ENCODE measurements around the gene AFM.

AFM gene

DNA sequence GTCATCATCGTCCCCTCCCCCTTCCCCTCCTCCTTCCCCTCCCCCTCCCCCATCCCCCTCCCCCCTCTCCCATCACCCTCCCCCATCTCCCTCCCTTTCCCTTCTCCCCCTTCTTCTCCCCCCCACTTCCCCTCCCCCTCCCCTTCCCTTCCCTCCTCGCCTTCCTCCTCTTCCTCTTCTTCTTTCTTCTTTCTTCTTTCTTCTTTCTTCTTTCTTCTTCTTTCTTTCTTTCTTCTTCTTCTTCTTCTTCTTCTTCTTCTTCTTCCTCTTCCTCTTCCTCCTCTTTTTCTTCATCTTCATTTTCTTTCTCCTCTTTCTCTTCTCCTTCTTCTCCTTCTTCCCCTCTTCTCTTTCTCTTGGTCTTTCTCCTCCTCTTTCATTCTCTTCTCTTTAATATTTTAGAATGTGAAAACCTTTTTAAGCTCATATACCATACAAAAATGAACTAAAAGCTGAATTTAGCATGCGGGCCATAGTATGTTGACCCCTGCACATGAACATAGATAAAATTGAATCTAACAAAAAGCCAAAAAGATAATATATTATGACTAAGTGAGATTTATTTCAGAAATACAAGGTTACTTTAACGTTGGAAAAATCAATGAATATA lies 20.5 kb upstream of the AFM start:
- H3K27me3 ChIP-seq (ENCODE audit: control insufficient read depth, insufficient read depth, low read length) = no peaks in the 10 kb centered on the region
- no peak overlapping the region for H3K27ac ChIP-seq (ENCODE audit: low read length)
- no peak for DNase-seq (ENCODE audit: low read depth, low spot score)
- no peaks in the 10 kb centered on the region for H3K36me3 ChIP-seq (ENCODE audit: control insufficient read depth, insufficient read depth, low read length)
- H3K4me1 ChIP-seq (ENCODE audit: control insufficient read depth, insufficient read depth, low read length) = no peaks in the 10 kb centered on the region
- no peak overlapping the region for H3K4me3 ChIP-seq (ENCODE audit: low read length)
- WGBS (ENCODE audit: insufficient coverage, insufficient read length) = 83% methylated on average over 1 of the region's 4 CpGs
- H3K9me3 ChIP-seq (ENCODE audit: control insufficient read depth, insufficient read depth, low read length) = no peaks in the 10 kb centered on the region

- no peak for DNase-seq (ENCODE audit: low read depth, low spot score)
- Histone ChIP-seq H3K4me3 (ENCODE audit: low read length) (no peak overlapping the region), H3K36me3 (ENCODE audit: control insufficient read depth, insufficient read depth, low read length) (no peaks in the 10 kb centered on the region), H3K27me3 (ENCODE audit: control insufficient read depth, insufficient read depth, low read length) (no peaks in the 10 kb centered on the region), H3K27ac (ENCODE audit: low read length) (no peak overlapping the region), H3K9me3 (ENCODE audit: control insufficient read depth, insufficient read depth, low read length) (no peaks in the 10 kb centered on the region), H3K4me1 (ENCODE audit: control insufficient read depth, insufficient read depth, low read length) (no peaks in the 10 kb centered on the region)
- WGBS (ENCODE audit: insufficient coverage, insufficient read length) = no CpG with 5 or more reads among the region's 3 CpGs
Observed at GRCh38 chr4:73468170-73468569, 13.4 kb upstream of the AFM start.

GRCh38 chr4:73470728-73471127 lies 10.8 kb upstream of the AFM start:
- no peak overlapping the region for H3K27ac ChIP-seq (ENCODE audit: low read length)
- no peak overlapping the region for H3K4me3 ChIP-seq (ENCODE audit: low read length)
- no peak for DNase-seq (ENCODE audit: low read depth, low spot score)
- no peaks in the 10 kb centered on the region for H3K36me3 ChIP-seq (ENCODE audit: control insufficient read depth, insufficient read depth, low read length)
- peaks cover 1% of the 10 kb centered on the region; the same call in 1 of the 2 replicates for H3K9me3 ChIP-seq (ENCODE audit: control insufficient read depth, insufficient read depth, low read length)
- H3K4me1 ChIP-seq (ENCODE audit: control insufficient read depth, insufficient read depth, low read length) = no peaks in the 10 kb centered on the region
- whole genome bisulfite sequencing (ENCODE audit: insufficient coverage, insufficient read length) = no CpG with 5 or more reads among the region's 1 CpG
- no peaks in the 10 kb centered on the region for H3K27me3 ChIP-seq (ENCODE audit: control insufficient read depth, insufficient read depth, low read length)

DNA sequence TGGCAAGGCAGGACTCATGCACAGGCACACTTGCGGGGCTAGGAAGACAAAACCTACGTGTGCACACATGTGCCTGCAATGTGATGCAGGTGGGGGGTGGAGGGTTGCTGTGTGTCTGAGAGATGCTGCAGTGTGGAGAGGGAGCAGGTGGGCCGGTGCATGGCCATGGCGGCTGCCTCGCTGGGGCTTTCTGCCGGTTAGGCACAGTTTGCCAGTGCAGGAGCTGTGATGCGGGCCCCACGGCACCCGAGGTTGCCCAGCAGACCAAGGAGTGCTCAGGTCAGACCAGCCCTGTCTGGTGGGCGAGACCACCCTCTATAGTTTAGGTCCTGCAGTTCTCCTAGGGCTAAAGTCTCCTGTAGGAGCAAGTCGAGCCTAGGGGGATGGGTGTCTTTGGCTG lies 4.4 kb upstream of the AFM start:
- H3K4me3 ChIP-seq (ENCODE audit: low read length) = no peak overlapping the region
- no peak for DNase-seq (ENCODE audit: low read depth, low spot score)
- WGBS (ENCODE audit: insufficient coverage, insufficient read length) = no CpG with 5 or more reads among the region's 11 CpGs
- no peaks in the 10 kb centered on the region for H3K36me3 ChIP-seq (ENCODE audit: control insufficient read depth, insufficient read depth, low read length)
- H3K4me1 ChIP-seq (ENCODE audit: control insufficient read depth, insufficient read depth, low read length) = no peaks in the 10 kb centered on the region
- peaks cover 1% of the 10 kb centered on the region; the same call in 1 of the 2 replicates for H3K9me3 ChIP-seq (ENCODE audit: control insufficient read depth, insufficient read depth, low read length)
- H3K27ac ChIP-seq (ENCODE audit: low read length) = no peak overlapping the region
- H3K27me3 ChIP-seq (ENCODE audit: control insufficient read depth, insufficient read depth, low read length) = no peaks in the 10 kb centered on the region

DNA sequence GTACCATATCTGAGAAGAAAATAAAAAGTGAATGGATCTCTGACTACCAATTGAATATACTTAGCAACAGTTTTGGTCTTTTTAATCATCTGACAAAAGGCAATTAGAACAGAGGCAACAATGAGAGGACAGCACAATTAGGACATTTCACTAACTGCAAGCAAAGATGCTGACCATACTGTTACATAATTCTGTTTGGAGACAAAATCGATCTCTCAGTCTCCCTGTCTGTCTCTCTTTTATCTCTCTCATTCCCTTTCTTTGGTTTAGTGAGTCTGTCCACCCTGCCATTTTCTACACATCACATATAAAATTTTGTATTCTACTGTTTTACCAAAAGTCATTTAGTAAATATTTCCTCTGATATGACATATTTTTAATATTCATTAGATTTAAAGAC lies 2.2 kb upstream of the AFM start:
- no peaks in the 10 kb centered on the region for H3K27me3 ChIP-seq (ENCODE audit: control insufficient read depth, insufficient read depth, low read length)
- H3K4me3 ChIP-seq (ENCODE audit: low read length) = no peak overlapping the region
- DNase-seq (ENCODE audit: low read depth, low spot score) = no peak
- no peak overlapping the region for H3K27ac ChIP-seq (ENCODE audit: low read length)
- no peaks in the 10 kb centered on the region for H3K4me1 ChIP-seq (ENCODE audit: control insufficient read depth, insufficient read depth, low read length)
- H3K36me3 ChIP-seq (ENCODE audit: control insufficient read depth, insufficient read depth, low read length) = no peaks in the 10 kb centered on the region
- no CpG with 5 or more reads among the region's 1 CpG for whole genome bisulfite sequencing (ENCODE audit: insufficient coverage, insufficient read length)
- H3K9me3 ChIP-seq (ENCODE audit: control insufficient read depth, insufficient read depth, low read length) = peaks cover 1% of the 10 kb centered on the region; the same call in 1 of the 2 replicates

DNA sequence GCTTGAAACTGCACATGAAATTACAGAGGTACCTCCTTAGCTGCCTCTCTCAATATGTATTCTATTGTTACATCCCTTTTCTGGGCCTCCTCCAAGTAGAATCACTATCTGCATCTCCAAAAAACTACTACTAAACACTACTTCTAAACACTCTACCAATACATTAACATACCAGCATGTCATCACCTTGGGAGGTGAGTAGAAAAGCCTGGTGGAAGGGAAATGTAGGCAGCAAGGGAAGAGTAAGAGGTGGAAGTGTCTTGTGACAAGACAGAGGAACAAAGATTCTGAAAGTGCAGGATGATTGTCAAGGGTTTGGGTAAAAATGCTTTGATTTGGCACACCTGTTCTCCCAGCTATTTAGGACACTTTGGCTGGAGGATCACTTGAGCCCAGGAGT lies 3.5 kb downstream of the AFM start:
- Histone ChIP-seq H3K4me1 (ENCODE audit: control insufficient read depth, insufficient read depth, low read length) (no peaks in the 10 kb centered on the region), H3K4me3 (ENCODE audit: low read length) (no peak overlapping the region), H3K9me3 (ENCODE audit: control insufficient read depth, insufficient read depth, low read length) (no peaks in the 10 kb centered on the region), H3K27me3 (ENCODE audit: control insufficient read depth, insufficient read depth, low read length) (no peaks in the 10 kb centered on the region), H3K27ac (ENCODE audit: low read length) (no peak overlapping the region), H3K36me3 (ENCODE audit: control insufficient read depth, insufficient read depth, low read length) (no peaks in the 10 kb centered on the region)
- DNase-seq (ENCODE audit: low read depth, low spot score) = no peak

GRCh38 chr4:73485596-73485995 lies 4.1 kb downstream of the AFM start:
- Histone ChIP-seq H3K4me3 (ENCODE audit: low read length) (no peak overlapping the region), H3K27me3 (ENCODE audit: control insufficient read depth, insufficient read depth, low read length) (no peaks in the 10 kb centered on the region), H3K36me3 (ENCODE audit: control insufficient read depth, insufficient read depth, low read length) (no peaks in the 10 kb centered on the region), H3K4me1 (ENCODE audit: control insufficient read depth, insufficient read depth, low read length) (no peaks in the 10 kb centered on the region), H3K9me3 (ENCODE audit: control insufficient read depth, insufficient read depth, low read length) (no peaks in the 10 kb centered on the region), H3K27ac (ENCODE audit: low read length) (no peak overlapping the region)
- DNase-seq (ENCODE audit: low read depth, low spot score) = no peak

- no peaks in the 10 kb centered on the region for H3K9me3 ChIP-seq (ENCODE audit: control insufficient read depth, insufficient read depth, low read length)
- H3K4me3 ChIP-seq (ENCODE audit: low read length) = no peak overlapping the region
- no peaks in the 10 kb centered on the region for H3K4me1 ChIP-seq (ENCODE audit: control insufficient read depth, insufficient read depth, low read length)
- WGBS (ENCODE audit: insufficient coverage, insufficient read length) = no CpG with 5 or more reads among the region's 1 CpG
- no peak overlapping the region for H3K27ac ChIP-seq (ENCODE audit: low read length)
- DNase-seq (ENCODE audit: low read depth, low spot score) = no peak
- no peaks in the 10 kb centered on the region for H3K36me3 ChIP-seq (ENCODE audit: control insufficient read depth, insufficient read depth, low read length)
- no peaks in the 10 kb centered on the region for H3K27me3 ChIP-seq (ENCODE audit: control insufficient read depth, insufficient read depth, low read length)
Observed at GRCh38 chr4:73486497-73486896, 5.0 kb downstream of the AFM start.

DNA sequence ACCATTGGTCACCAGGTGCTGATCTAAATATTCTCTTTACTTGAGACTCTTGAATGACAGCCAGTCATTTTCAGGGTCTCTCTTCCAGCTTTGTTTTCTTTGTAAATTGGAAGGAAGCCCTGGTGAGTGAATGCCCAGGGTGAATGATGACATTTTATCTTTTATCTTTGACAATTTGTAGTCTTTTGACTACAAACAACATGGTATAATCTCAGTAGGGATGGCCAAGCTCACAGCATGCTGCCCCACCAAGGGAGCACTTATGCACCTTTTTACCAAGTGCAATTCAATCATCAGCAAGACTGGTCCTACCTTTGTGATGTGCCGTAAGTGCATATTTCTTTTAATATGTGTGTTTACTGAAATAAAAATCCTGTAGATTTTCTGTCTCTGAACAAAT lies 5.7 kb downstream of the AFM start:
- Histone ChIP-seq H3K4me3 (ENCODE audit: low read length) (no peak overlapping the region), H3K27ac (ENCODE audit: low read length) (no peak overlapping the region), H3K36me3 (ENCODE audit: control insufficient read depth, insufficient read depth, low read length) (no peaks in the 10 kb centered on the region), H3K27me3 (ENCODE audit: control insufficient read depth, insufficient read depth, low read length) (no peaks in the 10 kb centered on the region), H3K4me1 (ENCODE audit: control insufficient read depth, insufficient read depth, low read length) (no peaks in the 10 kb centered on the region), H3K9me3 (ENCODE audit: control insufficient read depth, insufficient read depth, low read length) (no peaks in the 10 kb centered on the region)
- DNase-seq (ENCODE audit: low read depth, low spot score) = no peak
- no CpG with 5 or more reads among the region's 1 CpG for WGBS (ENCODE audit: insufficient coverage, insufficient read length)

DNA sequence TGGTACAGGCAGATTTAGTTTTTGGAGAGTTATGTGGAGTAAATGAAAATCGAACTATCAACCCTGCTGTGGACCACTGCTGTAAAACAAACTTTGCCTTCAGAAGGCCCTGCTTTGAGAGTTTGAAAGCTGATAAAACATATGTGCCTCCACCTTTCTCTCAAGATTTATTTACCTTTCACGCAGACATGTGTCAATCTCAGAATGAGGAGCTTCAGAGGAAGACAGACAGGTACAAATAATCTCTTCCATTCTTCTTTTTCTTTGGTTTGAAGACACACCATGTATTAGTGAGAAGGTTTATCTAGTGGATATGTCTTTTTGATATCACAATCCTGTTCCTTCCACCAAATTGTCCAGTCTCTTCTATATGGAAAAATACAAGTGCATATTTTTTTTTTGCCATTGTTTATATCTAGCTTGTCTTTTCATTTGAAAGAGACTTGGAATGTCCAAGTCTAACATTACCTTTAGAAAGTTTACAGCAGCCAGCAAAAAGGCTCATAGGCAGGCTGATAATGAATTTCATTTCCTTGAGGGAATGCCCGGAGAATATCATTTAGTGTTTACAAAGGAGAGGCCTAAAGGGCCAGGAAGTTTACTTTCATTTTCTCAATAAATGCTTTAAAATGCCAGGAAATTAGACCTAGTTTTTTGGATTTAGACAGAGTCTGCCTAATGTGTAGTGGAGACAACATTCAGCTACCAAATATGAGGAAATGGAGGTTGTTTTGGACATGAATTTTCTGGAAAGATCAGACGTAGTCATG lies 18.6 kb downstream of the AFM start:
- Histone ChIP-seq H3K9me3 (ENCODE audit: control insufficient read depth, insufficient read depth, low read length) (no peaks in the 10 kb centered on the region), H3K36me3 (ENCODE audit: control insufficient read depth, insufficient read depth, low read length) (no peaks in the 10 kb centered on the region), H3K4me3 (ENCODE audit: low read length) (no peak overlapping the region), H3K27ac (ENCODE audit: low read length) (no peak overlapping the region), H3K4me1 (ENCODE audit: control insufficient read depth, insufficient read depth, low read length) (no peaks in the 10 kb centered on the region; the same call in 1 of the 2 replicates), H3K27me3 (ENCODE audit: control insufficient read depth, insufficient read depth, low read length) (no peaks in the 10 kb centered on the region)
- DNase-seq (ENCODE audit: low read depth, low spot score) = no peak
- WGBS (ENCODE audit: insufficient coverage, insufficient read length) = no CpG with 5 or more reads among the region's 4 CpGs

All from iPS DF 6.9 (cell line).